H1 (cell line): ENCODE results near the gene PPP2R3A. TPM values are rescaled to one million over a fixed set of nuclear protein-coding genes. Genes with fewer than 3 reads are reported as not detected.

Experiments
- HDAC6 ChIP-seq: IDR thresholded peaks from one replicate; pipeline ENCODE4 v1.7.1; 2012; ENCODE audit warnings: low read depth, mild to moderate bottlenecking, inconsistent platforms, low read length, moderate library complexity
- POU5F1 ChIP-seq: IDR thresholded peaks from 2 replicates; pipeline ENCODE4 v1.6.1; 2011; ENCODE audit warnings: low read depth, mild to moderate bottlenecking, low read length, moderate library complexity
- polyA plus RNA-seq, 7 experiments: library from polyadenylated mRNA; depleted of rRNA in 3 of 7; stranded (reverse) in 5 of 7; unstranded in 2 of 7; fragments of >200 nt in 5 of 7; fragments of 200-250 nt in 2 of 7; gene quantifications; 1 replicate in 5 of 7; 2 replicates in 1 of 7; 4 replicates in 1 of 7; pipeline versions ENCODE4 v1.2.1 to v1.2.3, GENCODE V29; 2011 to 2013; ENCODE audit warnings: missing spikeins in 2 of 7, mixed read lengths in 2 of 7
- total RNA-seq: library from RNA; stranded (reverse); fragmentation: NEBNext Ultra II Directional; extraction: Animal tissue kit (Norgen Biotek cat#: 25700); gene quantifications from 2 replicates; pipeline ENCODE4 v1.2.1, GENCODE V29; 2021
- TF ChIP-seq, protein P1 (sequence below): fragments of 300-600 bp; sonication (generic); IDR thresholded peaks from 2 replicates; pipeline ENCODE4 v1.7.1; 2012; ENCODE audit warnings: low read length, moderate library complexity, mild to moderate bottlenecking, inconsistent platforms; ENCODE audit not compliant: insufficient replicate concordance
- TF ChIP-seq, protein P2 (sequence below): IDR thresholded peaks from 2 replicates; pipeline ENCODE4 v1.6.1; 2012; ENCODE audit warnings: low read length, inconsistent platforms

PPP2R3A gene
- total and polyA plus RNA-seq, 2 of the 8 experiments (the other 6 are each of a cell fraction or from before 2014, with no cell fraction given), result 4.1 to 15.2 TPM

DNA sequence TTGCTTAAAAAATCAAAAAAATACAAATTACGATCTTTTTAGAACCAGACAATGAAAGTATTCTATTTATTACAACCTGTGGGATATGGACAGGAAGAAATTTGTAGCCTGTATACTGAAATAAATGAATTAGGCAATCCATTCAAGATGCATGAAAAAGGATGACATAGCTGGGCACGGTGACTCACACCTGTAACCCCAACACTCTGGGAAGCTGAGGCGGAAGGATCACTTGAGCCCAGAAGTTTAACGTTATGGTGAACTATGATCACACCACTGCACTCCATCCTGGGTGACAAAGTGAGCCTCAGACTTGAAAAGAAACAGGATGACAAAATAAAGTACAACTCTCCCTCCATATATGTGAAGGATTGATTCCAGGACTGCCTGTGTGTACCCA, 156.5 kb downstream of the PPP2R3A start (continued):
- TF ChIP-seq POU5F1, result no peak
- TF ChIP-seq, protein P1, sequence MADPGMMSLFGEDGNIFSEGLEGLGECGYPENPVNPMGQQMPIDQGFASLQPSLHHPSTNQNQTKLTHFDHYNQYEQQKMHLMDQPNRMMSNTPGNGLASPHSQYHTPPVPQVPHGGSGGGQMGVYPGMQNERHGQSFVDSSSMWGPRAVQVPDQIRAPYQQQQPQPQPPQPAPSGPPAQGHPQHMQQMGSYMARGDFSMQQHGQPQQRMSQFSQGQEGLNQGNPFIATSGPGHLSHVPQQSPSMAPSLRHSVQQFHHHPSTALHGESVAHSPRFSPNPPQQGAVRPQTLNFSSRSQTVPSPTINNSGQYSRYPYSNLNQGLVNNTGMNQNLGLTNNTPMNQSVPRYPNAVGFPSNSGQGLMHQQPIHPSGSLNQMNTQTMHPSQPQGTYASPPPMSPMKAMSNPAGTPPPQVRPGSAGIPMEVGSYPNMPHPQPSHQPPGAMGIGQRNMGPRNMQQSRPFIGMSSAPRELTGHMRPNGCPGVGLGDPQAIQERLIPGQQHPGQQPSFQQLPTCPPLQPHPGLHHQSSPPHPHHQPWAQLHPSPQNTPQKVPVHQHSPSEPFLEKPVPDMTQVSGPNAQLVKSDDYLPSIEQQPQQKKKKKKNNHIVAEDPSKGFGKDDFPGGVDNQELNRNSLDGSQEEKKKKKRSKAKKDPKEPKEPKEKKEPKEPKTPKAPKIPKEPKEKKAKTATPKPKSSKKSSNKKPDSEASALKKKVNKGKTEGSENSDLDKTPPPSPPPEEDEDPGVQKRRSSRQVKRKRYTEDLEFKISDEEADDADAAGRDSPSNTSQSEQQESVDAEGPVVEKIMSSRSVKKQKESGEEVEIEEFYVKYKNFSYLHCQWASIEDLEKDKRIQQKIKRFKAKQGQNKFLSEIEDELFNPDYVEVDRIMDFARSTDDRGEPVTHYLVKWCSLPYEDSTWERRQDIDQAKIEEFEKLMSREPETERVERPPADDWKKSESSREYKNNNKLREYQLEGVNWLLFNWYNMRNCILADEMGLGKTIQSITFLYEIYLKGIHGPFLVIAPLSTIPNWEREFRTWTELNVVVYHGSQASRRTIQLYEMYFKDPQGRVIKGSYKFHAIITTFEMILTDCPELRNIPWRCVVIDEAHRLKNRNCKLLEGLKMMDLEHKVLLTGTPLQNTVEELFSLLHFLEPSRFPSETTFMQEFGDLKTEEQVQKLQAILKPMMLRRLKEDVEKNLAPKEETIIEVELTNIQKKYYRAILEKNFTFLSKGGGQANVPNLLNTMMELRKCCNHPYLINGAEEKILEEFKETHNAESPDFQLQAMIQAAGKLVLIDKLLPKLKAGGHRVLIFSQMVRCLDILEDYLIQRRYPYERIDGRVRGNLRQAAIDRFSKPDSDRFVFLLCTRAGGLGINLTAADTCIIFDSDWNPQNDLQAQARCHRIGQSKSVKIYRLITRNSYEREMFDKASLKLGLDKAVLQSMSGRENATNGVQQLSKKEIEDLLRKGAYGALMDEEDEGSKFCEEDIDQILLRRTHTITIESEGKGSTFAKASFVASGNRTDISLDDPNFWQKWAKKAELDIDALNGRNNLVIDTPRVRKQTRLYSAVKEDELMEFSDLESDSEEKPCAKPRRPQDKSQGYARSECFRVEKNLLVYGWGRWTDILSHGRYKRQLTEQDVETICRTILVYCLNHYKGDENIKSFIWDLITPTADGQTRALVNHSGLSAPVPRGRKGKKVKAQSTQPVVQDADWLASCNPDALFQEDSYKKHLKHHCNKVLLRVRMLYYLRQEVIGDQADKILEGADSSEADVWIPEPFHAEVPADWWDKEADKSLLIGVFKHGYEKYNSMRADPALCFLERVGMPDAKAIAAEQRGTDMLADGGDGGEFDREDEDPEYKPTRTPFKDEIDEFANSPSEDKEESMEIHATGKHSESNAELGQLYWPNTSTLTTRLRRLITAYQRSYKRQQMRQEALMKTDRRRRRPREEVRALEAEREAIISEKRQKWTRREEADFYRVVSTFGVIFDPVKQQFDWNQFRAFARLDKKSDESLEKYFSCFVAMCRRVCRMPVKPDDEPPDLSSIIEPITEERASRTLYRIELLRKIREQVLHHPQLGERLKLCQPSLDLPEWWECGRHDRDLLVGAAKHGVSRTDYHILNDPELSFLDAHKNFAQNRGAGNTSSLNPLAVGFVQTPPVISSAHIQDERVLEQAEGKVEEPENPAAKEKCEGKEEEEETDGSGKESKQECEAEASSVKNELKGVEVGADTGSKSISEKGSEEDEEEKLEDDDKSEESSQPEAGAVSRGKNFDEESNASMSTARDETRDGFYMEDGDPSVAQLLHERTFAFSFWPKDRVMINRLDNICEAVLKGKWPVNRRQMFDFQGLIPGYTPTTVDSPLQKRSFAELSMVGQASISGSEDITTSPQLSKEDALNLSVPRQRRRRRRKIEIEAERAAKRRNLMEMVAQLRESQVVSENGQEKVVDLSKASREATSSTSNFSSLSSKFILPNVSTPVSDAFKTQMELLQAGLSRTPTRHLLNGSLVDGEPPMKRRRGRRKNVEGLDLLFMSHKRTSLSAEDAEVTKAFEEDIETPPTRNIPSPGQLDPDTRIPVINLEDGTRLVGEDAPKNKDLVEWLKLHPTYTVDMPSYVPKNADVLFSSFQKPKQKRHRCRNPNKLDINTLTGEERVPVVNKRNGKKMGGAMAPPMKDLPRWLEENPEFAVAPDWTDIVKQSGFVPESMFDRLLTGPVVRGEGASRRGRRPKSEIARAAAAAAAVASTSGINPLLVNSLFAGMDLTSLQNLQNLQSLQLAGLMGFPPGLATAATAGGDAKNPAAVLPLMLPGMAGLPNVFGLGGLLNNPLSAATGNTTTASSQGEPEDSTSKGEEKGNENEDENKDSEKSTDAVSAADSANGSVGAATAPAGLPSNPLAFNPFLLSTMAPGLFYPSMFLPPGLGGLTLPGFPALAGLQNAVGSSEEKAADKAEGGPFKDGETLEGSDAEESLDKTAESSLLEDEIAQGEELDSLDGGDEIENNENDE, result no peak
- TF ChIP-seq HDAC6, result no peak
- TF ChIP-seq, protein P2, sequence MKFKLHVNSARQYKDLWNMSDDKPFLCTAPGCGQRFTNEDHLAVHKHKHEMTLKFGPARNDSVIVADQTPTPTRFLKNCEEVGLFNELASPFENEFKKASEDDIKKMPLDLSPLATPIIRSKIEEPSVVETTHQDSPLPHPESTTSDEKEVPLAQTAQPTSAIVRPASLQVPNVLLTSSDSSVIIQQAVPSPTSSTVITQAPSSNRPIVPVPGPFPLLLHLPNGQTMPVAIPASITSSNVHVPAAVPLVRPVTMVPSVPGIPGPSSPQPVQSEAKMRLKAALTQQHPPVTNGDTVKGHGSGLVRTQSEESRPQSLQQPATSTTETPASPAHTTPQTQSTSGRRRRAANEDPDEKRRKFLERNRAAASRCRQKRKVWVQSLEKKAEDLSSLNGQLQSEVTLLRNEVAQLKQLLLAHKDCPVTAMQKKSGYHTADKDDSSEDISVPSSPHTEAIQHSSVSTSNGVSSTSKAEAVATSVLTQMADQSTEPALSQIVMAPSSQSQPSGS, result no peak
